ENCODE results near the gene PI4KA. TPM values are rescaled to one million over a fixed set of nuclear protein-coding genes. Genes with fewer than 3 reads are reported as not detected.
"Not testable (repeated sequence)": the region's sequence is repeated elsewhere in the genome, so short reads cannot be mapped to it uniquely, and the experiment has no call there.

Gene PI4KA
- total RNA-seq, 1 donor from 2014 or later, result 113 TPM

DNA sequence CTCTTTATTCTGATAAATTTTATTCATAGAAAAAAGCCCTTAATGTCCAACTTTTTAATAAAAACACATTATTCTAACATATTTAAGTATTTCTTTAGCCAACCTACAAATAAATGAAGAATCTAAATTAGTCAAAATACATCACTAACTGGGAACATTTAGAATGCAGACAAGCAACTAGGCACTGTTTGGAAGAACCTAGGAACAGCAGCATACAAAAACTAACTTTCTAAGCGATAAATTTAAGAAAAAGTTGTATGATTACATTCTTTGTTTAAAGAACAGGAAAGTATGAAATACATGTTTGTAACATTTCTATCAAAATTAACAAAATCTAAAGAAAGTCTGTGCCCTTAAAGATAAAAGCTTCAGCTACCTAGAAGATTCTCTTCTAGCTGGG, 35.3 kb downstream of the PI4KA start:
- no peak overlapping the region for H3K27ac ChIP-seq
- no peak for DNase-seq
- ATAC-seq, result no peak
- H3K4me1 ChIP-seq, result no peaks in the 10 kb centered on the region
- no peaks in the 10 kb centered on the region for H3K27me3 ChIP-seq
- intact Hi-C loops (cut with DNase I), result no loop called here
- no peaks in the 10 kb centered on the region for H3K9me3 ChIP-seq
- peaks cover 88% of the 10 kb centered on the region for H3K36me3 ChIP-seq
- TF ChIP-seq, protein P1, sequence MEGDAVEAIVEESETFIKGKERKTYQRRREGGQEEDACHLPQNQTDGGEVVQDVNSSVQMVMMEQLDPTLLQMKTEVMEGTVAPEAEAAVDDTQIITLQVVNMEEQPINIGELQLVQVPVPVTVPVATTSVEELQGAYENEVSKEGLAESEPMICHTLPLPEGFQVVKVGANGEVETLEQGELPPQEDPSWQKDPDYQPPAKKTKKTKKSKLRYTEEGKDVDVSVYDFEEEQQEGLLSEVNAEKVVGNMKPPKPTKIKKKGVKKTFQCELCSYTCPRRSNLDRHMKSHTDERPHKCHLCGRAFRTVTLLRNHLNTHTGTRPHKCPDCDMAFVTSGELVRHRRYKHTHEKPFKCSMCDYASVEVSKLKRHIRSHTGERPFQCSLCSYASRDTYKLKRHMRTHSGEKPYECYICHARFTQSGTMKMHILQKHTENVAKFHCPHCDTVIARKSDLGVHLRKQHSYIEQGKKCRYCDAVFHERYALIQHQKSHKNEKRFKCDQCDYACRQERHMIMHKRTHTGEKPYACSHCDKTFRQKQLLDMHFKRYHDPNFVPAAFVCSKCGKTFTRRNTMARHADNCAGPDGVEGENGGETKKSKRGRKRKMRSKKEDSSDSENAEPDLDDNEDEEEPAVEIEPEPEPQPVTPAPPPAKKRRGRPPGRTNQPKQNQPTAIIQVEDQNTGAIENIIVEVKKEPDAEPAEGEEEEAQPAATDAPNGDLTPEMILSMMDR (IDR thresholded peaks at IDR 0.05), result no peak
- H3K4me3 ChIP-seq, result no peak overlapping the region

DNA sequence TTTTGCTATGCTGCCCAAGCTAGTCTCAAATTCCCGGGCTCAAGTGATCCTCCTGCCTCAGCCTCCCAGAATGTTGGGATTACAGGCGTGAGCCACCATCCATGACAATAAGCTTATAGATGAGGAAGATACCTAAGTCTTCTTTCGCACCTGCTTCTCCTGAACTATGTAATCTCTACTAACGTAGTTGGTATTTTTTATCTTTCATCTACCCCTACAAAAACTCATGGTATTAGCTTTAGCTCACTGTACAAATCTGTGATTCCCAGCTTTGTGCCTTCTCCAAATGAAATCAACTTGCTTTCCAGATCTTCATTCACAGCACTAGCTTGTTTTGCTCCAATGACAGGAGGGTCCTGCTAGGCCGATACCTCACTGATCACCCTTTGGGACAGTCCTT, 36.4 kb downstream of the PI4KA start:
- DNase-seq, result no peak
- TF ChIP-seq, protein P1 (IDR thresholded peaks at IDR 0.05), result no peak
- intact Hi-C loops (cut with DNase I), result no loop called here
- H3K4me3 ChIP-seq, result no peak overlapping the region
- ATAC-seq, result no peak
- H3K36me3 ChIP-seq, result peaks cover 88% of the 10 kb centered on the region
- no peaks in the 10 kb centered on the region for H3K4me1 ChIP-seq
- H3K27me3 ChIP-seq, result no peaks in the 10 kb centered on the region
- H3K9me3 ChIP-seq, result no peaks in the 10 kb centered on the region
- H3K27ac ChIP-seq, result no peak overlapping the region

DNA sequence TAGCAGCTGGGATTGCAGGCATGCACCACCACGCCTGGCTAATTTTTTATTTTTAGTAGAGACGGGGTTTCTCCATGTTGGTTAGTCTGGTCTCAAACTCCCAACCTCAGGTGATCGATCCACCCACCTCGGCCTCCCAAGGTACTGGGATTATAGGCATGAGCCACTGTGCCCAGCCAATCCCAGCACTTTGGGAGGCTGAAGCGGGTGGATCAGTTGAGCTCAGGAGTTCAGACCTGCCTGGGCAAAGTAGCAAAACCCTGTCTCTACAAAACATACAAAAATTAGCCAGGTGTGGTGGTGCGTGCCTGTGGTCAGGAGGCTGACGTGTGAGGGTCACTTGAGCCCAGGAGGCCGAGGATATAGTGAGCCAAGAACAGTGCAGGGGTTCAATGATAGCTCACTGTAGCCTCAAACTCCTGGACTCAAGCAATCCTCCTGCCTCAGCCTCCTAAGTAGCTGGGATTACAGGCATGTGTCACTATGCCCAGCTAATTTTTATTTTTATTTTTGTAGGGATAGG, 36.8 kb downstream of the PI4KA start:
- DNase-seq; H3K4me3 ChIP-seq; H3K9me3 ChIP-seq; H3K27ac ChIP-seq; H3K27me3 ChIP-seq; intact Hi-C loops (cut with DNase I); ATAC-seq; H3K4me1 ChIP-seq: not testable (repeated sequence)
- peaks cover 88% of the 10 kb centered on the region for H3K36me3 ChIP-seq

DNA sequence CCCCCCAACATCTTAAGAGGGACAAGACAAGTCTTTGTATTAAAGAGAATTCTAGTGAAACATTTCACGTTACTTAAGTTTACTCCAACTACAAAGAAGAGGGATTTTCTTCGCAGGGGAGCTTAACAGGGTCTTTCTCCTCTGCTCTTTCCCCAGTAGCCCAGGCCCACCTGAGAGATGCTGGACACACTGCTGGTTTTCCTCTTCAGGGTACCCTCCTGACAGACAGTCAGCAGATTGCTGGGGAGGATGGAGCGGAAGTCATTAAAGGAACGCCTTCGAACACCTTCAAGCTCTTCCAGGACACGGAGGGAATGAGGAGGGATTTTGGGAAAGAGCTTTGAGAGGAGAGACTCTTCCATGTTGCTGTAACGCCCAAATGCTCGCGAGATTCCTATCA, 39.1 kb downstream of the PI4KA start:
- DNase-seq, result no peak
- intact Hi-C loops (cut with DNase I), result no loop called here
- TF ChIP-seq, protein P1 (IDR thresholded peaks at IDR 0.05), result no peak

DNA sequence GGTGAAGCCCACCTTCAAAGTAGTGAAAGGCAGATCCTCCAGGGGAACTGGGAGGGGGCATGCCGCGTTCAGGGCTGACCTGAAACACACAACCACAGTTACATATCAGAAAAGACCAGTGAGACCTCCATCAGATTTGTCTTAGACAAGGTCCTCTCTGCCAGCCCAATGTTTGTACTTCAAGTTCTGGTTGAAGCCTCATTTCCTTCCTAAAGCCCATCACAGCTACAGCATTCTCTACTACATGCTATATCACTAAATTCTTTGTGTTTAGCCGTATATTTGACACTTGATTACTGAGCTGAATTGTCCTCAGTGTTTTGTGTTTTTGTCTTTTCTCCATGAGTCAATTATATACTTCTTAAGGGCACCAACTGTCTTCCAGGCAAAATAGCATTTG, 40.1 kb downstream of the PI4KA start:
- TF ChIP-seq, protein P1 (IDR thresholded peaks at IDR 0.05), result no peak
- H3K9me3 ChIP-seq, result no peaks in the 10 kb centered on the region
- H3K27me3 ChIP-seq, result no peaks in the 10 kb centered on the region
- H3K36me3 ChIP-seq, result peaks cover 92% of the 10 kb centered on the region
- DNase-seq, result no peak
- intact Hi-C loops (cut with DNase I), result no loop called here
- H3K27ac ChIP-seq, result no peak overlapping the region
- no peak overlapping the region for H3K4me3 ChIP-seq
- no peak for ATAC-seq
- no peaks in the 10 kb centered on the region for H3K4me1 ChIP-seq

More for the DNA sequence above, 39.1 kb downstream of the PI4KA start:
- Histone ChIP-seq H3K27ac (no peak overlapping the region), H3K27me3 (no peaks in the 10 kb centered on the region), H3K4me3 (no peak overlapping the region), H3K9me3 (no peaks in the 10 kb centered on the region), H3K36me3 (peaks cover 93% of the 10 kb centered on the region), H3K4me1 (no peaks in the 10 kb centered on the region)
- ATAC-seq, result no peak

DNA sequence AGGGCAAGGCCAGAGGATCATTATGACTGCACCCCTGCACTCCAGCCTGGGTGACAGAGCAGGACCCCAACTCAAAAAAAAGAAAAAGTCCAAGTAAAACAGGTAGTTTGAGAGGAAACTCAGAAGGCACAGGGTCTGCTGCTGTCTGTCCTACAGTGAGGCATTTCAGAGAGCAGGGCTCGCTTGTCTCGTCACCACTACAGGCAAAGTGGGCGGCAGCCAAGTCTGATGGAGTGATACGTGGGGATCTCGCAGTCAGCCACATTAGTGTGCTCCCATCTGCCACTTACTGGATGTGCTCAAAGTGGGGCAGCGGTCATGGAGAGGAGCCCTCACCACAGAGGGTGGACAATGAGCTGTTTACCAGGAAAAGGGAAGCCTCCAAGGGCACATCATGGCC, 42.1 kb downstream of the PI4KA start:
- DNase-seq (no peak), ATAC-seq (no peak)
- Histone ChIP-seq H3K9me3 (no peaks in the 10 kb centered on the region), H3K36me3 (peaks cover 94% of the 10 kb centered on the region), H3K27ac (no peak overlapping the region), H3K4me3 (no peak overlapping the region), H3K4me1 (no peaks in the 10 kb centered on the region), H3K27me3 (no peaks in the 10 kb centered on the region)
- TF ChIP-seq, protein P1 (IDR thresholded peaks at IDR 0.05), result no peak
- intact Hi-C loops (cut with DNase I), result no loop called here
